Measurements from ENCODE around the gene SLC35B2.

The SLC35B2 gene, protein sequence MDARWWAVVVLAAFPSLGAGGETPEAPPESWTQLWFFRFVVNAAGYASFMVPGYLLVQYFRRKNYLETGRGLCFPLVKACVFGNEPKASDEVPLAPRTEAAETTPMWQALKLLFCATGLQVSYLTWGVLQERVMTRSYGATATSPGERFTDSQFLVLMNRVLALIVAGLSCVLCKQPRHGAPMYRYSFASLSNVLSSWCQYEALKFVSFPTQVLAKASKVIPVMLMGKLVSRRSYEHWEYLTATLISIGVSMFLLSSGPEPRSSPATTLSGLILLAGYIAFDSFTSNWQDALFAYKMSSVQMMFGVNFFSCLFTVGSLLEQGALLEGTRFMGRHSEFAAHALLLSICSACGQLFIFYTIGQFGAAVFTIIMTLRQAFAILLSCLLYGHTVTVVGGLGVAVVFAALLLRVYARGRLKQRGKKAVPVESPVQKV

DNA sequence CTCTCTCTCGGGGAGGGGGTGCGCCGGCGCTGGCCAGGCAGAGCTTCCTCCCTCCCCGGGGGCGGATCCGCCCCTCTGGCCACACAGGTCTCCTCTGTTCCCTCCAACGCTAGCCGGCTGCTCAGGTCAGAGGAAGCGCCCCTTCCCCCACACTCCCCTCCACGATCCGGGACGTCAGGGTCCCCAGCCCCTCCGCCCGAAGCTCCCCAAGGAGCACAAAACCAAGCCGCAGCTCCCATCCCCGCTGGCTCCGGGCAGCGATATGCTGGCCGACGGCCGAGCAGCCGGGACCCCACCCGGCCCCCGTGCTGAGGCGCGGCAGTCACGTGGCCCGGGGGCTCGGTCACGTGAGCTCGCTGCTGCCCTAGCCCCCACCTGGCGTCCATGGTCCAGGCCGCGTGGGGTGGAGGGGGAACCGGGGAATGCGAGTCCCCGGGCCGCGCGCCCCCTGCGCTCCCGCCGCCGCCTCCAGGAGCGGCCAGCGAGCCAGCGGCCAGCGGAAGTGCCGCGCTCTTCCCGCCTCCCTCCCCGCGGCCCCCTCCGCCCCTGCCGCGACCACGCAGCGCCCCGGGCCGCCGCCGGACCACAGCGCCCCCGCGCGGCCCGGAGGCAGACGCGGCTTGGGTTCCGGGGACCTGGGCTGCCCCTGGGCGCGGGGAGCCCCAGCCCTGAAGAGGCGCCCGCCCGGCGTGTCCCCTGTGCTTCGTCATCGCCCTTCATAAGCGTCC lies at the start of gene SLC35B2:
SLC35B2 (minus strand) TSS at position 504 of the 728 bp plus-strand sequence; CDS start at position 386, 118 bp downstream.
- peak; percentile 81 for DNase-seq (ENCODE audit: low read depth)

DNA sequence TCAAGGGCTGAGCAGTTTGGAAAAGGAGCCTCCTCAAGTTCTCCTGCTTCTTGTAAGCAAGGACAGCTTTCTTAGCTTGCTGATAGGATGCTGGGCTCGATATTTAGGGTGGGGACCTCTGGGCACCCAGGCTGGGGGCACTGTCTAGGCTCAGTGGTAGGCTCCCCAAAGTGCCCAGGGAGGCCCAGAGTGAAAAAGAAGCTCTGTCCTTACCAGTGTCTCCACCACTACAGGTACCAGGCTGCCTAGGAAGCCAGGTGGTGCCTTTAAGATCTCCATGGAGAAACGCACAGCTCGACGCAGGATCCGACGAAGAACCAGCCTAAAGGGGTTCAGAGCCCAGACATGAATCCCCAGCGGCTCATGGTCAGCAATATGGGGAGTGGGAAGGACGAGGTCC lies 49.4 kb upstream of the SLC35B2 start:
- no peak for DNase-seq (ENCODE audit: low read depth)

DNA sequence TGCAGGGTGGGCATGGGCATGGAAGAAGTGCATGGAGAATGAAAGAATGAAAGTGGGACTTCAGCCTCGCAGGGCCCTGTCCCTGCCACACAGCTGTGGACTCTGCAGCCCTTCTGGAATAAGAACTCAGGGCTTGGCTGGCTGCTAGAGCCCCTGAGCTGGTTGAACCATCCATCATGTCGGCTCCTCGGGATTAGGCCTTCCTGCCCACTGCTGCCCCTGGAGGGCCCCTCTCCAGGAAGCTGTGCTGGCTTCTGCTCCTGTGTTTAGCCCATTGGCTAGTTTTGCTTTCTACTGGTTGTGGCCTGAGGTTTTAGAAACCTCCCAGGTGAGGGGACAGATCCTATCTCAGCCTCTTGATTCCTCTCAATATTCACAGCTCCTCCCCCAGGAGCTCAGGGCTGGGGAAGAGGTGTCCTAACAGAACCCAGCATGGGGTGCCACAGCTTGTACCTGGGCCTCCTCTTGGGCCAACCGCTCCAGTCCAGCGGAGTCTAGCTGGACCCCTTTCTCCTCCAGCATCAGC lies 47.9 kb upstream of the SLC35B2 start:
- DNase-seq (ENCODE audit: low read depth): no peak

DNA sequence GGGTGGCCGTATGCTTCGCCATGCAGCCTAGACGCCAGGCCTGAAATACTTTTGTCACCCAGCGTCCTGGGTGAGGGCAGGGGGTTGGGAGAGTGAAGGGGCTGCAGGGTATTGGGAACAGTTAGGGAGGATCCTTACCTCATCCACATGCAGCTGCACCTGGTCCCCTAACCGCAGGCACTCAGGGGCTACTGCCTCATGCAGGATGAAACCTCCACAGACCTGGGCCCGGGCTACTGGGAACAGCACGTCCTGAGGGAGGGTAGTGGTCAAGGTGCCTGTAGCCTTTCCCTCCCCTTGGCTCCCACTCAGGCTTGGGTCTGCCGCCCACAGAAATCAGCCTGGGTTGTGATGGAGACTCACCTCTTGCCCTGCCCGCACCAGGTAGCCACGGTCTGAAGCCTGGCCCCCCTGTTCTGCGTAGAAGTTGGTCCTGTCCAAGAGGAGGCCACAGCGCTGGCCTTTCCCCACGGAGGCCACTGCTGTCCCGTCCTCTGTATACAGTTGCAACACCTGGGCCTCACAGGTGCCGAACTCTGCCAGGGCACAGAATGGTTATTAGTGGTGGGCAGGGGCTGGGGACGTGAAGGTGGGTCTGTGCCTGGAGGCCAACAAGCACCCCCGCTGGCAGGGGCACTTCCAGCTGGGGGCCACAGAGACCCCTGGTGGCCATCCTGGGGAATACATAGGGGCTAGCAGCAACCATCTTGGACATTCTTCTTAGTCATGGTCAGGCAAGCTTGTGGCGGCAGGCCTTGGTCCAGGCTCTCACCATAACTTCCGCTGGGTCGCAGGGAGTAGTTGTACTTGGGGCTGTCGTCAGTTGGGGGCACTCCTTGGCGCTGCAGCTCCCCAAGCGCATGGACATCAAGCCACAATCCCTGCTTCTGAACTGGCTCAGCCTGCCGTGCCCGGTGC lies 47.2 kb upstream of the SLC35B2 start:
- DNase-seq (ENCODE audit: low read depth): peak; percentile 59

DNA sequence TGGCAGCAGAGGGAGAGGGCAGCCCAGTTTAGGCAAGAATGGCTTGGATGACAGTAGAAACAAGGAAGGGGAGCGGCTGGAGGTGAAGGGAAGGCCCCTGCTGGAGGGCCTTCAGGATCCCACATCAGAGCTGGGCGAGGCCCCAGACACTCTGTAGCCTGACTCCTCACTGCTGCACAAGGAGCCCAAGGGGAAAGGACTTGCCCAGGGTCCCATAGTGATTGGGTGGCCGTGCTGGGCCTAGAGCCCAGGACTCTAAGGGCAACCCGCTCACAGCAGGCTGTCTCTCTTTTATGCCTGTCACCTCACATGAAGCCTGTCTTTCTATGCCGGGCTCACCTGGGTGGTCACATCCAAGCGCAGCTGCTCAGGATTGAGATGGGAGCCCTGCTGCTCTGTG lies 46.5 kb upstream of the SLC35B2 start:
- DNase-seq (ENCODE audit: low read depth): no peak

DNA sequence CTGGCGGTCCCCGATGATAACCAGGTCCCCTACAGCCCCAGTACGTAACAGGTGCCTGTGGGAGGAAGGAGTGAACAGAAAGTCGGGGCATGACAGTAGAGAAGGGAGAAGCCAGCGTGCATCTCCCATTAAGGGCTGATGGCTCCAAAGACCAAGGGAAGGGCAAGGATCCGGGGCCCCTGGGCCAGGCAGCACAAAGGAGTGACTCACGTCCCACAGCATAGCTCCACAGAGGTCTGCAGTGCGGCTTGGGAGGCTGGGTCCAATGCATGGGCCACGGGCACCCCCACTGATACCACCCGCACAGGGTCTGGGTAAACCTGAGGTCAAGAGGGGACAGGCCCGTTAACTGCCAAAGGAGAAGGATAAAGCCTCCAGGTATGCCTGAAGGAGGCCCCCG lies 45.5 kb upstream of the SLC35B2 start:
- no peak for DNase-seq (ENCODE audit: low read depth)

DNA sequence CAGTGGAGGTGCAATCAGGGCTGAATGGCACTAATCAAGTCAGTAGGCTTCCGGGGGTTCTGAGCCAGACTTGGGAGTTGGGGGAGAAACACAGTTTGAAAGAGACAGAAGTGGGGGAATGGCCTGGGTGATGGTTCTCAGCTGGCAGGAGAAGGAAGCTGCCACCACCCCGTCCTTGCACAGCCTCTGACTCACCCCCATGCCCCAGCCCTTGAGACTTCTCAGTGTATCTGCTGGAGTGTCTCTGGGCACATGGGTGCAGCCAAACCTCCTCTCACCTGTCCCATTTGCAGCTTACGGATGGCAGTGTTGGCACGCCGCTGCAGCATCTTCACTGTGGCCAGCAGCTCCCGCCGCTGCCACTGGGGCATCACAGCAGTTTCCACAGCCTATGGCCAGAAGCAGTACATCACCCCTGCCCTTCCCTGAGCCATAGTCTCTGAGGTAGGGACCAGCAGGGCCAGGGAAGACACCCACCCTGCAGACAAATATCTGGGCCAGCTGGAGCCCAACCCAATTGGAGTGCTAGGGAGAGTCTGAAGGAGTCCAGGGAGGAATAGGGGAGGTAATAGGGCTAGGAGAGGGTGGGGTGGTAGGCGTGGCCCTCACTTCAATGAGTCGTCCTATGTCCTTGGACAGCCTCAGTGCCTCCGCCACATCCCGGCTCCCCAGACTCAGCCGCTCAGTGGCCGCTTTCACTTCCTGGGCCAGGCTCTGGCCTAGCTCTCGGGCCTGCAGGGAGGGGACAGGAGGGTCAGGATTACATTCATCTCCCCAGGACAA lies 44.6 kb upstream of the SLC35B2 start:
- no peak for DNase-seq (ENCODE audit: low read depth)

DNA sequence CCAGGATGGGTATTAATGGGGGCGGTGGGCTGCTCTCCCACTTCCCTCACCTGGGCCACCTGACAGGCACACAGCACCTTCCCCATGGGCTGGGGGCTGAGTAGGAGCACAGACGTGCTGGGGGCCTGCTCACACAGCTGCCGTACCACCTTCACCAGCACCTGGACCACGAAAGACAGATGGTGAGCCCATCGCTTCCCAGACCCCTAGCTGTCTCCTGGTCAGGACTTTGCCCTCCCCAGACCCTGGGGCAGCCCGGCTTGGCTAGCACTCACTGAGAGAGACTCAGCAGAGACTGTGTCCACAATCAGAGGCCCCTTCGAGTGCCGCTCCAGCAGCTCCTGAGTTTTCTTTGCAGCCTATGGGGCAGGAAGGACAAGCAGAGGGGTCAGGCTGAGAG lies 43.8 kb upstream of the SLC35B2 start:
- DNase-seq (ENCODE audit: low read depth): no peak

DNA sequence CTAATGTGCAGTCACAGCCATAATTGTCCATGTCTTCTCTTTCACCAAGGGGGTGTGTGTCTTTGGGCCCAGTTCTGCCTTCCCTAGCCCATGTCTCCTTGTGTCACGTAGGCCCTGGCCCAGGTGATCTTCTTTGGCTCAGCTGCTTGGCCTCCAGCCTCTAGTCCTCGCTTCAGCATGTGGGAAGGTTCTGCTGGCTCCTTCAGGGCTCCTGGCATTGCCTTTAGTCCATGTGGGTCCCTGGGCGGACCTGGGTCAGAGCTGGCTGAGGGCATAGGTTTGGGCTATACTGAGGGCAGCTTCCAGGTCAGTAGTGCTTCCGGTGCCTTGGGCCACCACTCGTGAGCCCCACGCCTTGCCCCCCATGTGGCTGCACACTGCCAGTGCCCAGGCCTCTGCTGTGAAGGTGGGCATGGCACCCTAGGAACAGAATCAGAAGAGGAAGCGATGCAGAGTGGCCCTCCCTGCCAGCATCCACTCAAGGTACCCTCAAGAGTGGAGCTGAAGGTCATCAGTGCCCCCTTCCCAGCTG lies 43.0 kb upstream of the SLC35B2 start:
- DNase-seq (ENCODE audit: low read depth): no peak

DNA sequence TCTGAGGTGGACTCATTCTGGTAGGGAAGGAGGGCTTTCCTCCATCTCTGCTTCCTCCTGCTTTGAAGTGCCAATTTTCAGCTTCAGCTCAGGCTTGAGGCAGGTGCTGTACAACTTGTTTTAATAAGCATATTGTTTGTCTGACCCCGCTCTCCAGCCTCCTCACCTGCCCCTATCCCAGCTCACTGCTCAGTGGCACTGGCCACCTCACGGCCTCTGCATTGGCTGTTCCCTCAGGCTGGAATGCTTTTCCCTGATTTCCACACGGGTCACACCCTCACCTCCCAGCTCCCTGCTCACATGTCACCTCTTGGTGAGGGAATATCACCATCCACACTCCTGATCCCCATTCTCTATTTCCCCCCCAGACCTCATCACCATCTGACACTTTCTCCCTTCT lies 41.5 kb upstream of the SLC35B2 start:
- no peak for DNase-seq (ENCODE audit: low read depth)

DNA sequence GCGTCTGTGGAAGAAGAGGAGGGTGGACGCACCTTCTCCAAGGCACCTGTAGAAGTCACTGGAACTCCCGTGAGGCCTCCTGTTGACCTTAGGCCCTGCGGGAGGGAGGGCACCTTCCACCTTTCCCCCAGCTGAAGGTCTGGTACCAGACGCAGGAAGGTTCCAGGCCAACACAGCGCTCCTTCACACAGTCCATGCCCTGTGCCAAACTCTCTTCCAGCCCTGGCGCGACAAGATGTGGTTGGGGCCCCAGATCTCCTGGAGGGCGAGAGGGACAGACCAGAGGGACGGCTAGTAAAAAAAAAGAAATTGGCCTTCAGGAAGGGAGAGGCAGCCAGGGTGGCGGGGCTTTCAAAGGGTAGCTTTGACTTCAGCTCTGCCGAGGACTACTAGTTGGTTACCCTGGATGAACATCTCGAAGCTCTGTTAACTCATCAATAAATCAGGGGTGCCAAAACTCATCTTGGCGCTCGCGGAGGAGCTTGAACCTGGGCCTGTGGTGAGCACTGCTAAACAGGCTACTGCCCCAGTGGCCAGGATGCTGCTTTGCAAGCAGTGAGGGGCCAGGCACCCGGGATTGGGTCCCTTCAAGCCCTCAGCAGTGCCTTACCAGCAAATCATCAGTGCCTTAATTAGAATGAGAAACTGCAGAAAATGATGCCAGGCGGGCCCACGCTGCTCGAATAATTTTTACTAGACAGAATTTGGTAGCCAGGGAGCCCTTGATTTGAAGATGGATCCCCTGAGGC lies 40.9 kb upstream of the SLC35B2 start:
- no peak for DNase-seq (ENCODE audit: low read depth)

DNA sequence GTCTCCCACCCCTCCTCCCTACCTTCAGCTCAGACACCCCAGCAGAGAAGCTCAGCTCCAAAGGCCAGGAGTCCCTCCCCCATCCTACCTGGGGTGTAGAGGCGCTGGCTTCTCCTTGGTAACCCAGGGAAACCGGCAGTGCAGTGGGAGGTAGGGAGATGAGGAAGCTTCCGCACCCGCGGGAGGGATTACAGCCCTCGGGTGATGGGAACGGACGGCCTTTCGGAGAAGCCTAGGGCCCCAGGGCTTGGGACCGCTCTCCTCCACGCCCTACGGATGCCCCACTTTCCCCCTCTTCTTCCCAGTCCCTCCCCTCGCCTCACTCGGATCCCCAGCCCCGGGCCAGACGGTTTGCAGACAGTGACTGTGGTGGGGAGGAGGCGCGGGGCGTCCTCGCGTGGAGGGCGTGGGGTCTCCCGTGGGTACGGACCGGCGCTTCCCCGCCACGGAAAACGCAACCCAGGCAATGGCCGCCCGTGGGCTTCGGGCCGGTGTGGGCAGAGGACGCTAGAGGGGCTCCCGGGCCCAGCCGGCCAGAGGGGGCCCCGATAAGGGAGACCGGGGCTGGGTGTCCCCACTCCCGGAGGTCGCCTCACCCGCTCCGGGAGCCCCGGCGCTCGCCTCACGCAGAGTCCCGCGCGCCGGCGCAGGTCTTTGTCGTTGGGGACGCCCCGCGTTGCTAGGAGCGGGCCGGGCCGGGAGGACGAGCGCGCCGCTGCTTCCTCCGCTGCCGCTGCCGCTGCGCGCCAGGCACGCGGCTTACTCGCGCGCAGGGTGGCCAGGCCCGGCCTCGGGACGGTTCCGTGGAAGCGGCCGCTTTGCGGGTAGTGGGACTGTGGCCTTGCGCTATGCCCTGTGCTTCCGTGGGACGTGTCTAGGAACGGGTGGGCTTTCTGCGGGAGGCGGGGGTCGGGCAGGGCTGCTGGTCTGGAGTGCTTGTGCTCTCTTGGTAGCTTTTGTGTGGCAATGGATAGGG lies 40.0 kb upstream of the SLC35B2 start:
- peak; percentile 43 for DNase-seq (ENCODE audit: low read depth)

DNA sequence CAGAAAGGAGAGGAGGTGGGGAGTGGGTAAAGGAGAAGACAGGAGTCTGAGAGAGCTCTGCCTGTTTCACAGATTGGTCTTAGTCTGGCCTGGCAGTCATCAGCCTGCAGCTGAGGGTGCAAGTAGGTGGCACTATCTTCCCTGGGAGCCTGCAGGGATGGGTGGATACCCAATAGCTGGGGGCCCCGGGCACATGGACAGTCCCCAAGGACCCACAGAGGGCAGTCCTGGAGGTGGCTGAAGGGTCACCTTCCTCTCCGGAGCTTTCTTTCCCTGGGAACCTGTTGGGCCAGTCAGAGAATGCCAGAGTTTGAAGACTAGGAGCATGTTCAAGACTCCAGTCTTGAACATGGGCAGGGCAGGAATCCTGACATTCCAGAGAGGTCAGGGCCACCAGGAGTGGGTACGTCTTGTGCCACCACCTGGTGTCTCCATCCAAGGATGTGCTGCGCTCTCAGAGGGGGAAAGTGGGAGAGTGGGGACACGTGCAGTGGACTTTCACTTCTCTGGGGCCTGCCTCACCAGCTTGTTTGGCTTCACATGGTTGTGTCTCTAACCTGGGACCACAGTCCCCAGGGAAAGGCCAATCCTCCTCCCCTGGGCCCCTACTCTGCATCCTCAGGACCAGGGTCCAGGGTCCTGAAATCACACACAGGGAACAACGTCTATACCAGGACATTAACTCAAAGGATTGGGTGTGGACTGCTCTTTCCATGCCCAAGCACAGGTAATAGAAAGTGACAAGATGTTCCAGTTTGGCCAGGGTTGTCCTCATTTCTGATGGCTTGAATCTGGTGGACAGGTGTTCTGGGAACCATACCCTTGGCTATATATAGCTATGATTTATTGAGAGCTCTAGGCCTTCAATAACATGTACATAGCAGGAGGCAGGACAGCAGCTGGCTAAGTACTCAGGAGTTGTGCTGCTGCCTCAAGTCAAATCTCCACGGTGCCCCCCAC lies 37.8 kb upstream of the SLC35B2 start:
- no peak for DNase-seq (ENCODE audit: low read depth)

DNA sequence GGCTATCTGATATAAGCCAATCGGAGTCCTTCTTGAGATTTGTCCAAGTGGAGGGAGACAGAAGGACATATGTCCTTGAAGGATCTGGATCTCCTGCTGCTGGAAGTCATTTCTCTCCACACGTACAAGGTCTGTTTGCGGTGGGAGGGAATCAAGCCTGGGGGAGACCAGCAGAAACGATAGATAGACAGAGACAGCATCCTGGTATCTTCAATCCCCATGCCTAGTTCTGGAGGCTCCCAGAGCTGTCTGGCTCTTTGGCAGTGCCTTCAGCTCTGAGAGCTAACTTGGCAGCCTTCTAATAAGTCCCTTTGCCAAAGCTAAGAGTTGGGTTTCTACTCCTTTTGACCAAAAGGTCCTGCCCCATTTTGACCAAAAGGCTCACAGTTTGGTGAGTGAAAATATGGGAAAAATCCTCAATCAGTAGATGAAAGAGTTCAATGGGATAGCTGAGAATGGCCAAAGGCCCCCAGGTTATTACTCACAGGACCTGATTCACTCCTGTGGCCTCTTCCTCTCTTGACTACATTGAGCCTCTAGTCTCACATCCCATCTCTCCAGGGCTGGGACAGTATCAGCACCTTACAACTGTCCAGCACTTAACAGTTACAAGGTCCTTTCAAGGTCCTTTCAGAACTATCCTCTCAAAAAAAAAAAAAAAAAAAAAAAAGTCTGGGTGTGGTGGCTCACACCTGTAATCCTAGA lies 35.5 kb upstream of the SLC35B2 start:
- peak; percentile 69 for DNase-seq (ENCODE audit: low read depth)

DNA sequence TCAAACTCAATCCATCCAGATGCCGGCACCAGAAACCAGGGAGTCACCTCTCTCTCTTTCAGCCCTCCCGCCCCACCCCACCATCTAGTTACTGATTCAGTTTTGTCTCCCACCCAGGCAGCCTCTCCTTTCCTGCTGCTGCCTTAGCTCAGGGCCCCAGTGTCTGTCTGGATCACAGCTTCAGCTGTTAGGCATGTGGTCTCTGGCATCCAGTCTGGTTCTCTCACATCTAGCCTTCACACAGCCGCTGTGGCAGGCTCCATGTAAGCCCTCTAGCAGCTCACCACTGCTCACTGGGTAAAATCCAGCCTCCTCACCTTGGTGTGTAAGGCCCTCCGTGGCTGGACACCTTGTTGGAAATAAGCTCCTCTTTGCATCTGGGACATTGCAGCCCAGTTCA lies 34.5 kb upstream of the SLC35B2 start:
- no peak for DNase-seq (ENCODE audit: low read depth)

DNA sequence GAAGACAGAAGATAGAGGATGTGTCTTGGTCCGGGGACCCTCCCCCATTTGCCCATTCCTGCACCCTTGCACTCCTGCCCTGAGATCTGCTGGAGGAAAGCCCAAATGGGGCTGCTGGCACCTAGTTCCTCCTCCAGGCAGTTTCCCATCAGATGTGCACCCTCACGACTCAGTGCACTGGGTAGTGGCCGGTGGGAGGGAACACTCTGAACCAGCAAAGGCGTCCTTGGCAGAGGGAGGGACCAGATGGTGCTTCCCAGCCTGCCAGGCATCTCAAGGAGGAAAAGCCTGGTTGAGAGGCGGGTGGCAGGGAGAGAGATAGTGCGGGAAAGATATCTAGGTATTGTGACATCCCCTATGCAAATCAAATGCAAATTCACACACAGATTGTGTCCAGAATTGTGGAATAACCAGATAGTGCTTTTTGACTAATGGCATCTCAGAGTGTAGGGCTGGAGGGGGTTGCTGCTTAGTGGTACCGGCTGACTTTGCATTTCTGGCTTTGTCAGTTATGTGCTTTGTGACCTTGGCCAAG lies 32.5 kb upstream of the SLC35B2 start:
- no peak for DNase-seq (ENCODE audit: low read depth)

DNA sequence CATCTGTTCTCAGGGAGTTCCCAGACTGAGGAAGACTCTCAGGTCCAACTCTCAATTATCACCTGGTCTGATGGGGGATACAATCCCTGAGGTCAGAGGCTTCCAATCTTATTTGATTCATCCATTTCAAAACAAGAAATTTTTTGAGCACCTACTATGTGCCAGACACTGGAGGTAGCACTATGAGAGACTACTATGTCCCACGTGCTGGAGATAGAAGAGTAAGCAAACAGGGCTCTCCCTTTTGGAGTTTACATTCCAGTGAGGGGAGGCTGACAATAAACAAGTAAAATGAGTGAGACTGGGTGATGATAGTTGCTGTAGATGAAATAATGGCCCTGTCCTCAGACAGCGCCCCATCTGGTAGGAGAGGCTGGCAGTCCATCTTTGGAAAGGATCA lies 29.4 kb upstream of the SLC35B2 start:
- no peak for DNase-seq (ENCODE audit: low read depth)
